Retina (tissue), 1 donor: ENCODE results near the gene CDCA5.

Experiments
- DNase-seq: peaks from one replicate; pipeline ENCODE4 v3.0.0-alpha.2; 2016

Gene CDCA5

DNA sequence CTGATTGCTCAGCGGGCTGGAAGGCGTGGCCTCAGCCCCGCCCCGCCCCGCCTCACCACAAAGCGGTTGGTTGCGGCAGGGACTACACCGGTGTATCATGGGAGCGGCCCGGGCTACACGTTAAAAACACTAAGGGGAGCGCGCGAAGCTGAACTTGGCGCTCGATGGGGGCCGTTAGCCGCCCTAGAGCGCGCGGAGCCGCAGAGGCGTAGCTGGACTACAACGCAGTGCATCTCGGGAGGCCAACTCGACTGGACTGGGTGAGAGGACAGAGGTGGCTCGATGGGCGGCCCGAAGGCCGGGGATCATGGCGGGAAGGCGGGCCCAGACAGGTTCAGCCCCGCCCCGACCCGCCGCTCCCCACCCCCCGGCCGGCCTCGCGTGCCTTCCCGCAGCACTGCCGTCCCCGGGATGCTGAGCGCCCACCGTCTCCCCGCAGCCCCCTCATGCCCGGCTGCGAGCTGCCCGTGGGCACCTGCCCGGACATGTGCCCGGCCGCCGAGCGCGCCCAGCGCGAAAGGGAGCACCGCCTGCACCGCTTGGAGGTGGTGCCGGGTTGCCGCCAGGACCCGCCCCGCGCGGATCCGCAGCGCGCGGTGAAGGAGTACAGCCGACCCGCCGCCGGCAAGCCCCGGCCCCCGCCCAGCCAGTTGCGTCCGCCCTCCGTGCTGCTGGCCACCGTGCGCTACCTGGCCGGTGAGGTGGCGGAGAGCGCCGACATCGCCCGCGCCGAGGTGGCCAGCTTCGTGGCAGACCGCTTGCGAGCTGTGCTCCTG lies 42.8 kb downstream of the CDCA5 start, which contains the start of gene SAC3D1:
SAC3D1 (plus strand) TSS at position 364 of the 776 bp plus-strand sequence; CDS start at position 447, 83 bp downstream.
- peak; percentile 95 for DNase-seq

DNA sequence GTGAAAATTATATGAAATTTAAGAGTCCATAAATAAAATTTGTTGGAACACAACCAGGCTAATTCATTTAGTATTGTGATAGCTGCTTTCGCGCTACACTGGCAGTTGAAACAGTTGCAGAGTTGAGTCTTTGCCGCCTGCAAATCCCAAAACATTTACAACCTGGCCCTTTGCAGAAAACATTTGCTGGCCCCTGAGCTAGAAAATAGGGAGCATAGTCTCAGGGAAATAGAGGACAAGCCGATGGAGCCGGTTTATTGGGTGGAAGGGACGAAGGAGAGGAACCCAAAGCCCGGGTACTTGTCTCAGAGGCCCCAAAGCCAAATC lies 43.4 kb downstream of the CDCA5 start:
- DNase-seq, result no peak

DNA sequence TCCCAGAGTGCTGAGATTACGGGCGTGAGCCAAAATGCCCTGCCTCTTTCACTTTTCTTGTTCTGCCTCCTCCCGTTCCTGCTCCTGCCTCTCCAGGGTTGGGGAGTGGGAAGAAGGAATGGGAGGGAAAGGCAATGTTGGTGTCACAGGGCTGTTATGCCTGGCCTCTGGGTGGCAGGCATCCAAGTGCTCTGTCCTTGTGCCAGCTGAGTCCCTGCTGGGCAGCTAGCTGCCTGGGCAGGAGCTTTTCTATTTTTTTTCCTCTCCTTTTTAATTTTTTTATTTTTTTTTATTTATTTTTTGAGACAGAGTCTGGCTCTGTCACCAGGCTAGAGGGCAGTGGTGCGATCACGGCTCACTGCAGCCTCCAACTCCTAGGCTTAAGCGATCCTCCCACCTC lies 46.9 kb downstream of the CDCA5 start:
- no peak for DNase-seq

DNA sequence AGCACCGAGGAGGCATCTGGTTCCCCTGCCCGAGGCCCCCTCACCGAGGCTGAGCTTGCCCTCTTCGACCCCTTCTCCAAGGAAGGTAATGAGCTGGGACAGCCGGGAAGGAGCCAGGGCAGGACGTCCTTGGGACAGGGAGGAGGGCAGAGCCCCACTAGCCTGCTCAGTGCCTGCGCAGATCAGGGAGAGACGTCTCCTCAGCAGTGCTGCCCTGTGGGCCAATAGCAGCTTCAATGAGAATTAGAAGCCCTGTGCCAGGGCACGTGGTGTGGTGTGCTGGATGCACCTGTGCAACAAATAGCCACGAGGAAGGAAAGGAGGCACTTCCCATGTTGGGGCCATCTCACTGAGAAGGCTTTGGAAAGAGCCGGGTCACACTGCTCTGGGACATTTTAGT lies 48.3 kb downstream of the CDCA5 start:
- DNase-seq, result no peak

DNA sequence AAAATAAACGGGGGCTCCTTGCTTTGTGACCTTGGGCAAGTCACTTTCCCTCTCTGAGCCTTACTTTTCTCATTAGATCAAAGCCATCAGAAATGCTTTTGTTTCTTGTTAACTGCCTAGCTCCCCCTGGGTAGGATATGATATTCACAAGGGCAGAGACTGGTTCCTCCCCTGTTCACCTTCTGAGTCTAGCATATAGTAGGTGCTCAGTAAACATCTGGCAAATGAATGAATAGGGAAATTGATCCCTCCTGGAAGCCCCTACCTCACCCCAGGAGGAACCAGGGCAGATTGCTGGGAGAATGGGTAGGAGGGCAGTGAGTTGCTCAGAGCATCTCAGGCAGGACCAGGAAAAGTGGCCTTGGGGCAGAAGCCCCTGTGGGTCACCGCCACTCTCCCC lies 49.4 kb downstream of the CDCA5 start:
- no peak for DNase-seq

DNA sequence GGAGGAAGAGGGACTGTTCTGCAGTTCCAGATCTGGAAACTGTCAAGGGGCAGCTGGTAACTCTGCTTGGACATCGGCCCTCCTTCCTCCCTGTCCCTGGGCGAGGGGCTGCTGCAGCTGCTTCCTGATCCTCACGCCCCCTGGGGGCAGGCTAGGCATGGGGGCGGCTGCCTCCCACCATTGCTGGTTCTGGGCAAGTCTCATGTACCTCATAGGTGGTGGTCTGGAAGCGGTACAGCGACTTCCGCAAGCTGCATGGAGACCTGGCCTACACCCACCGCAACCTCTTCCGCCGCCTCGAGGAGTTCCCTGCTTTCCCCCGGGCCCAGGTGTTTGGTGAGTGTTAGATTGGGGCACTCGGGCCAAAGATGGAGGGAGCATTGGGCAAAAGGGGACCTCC lies 51.6 kb downstream of the CDCA5 start:
- DNase-seq, result no peak
